ENCODE measurements around the gene MSRB1.
"Not testable (repeated sequence)": the region's sequence is repeated elsewhere in the genome, so short reads cannot be mapped to it uniquely, and the experiment has no call there.

Gene MSRB1

GRCh38 chr16:1962161-1963153 is 19.5 kb upstream of the MSRB1 start:
- DNase-seq (ENCODE audit: low read depth, low spot score) = not testable (repeated sequence)

GRCh38 chr16:1961651-1962067 is 18.7 kb upstream of the MSRB1 start:
- no peak for DNase-seq (ENCODE audit: low read depth, low spot score)

GRCh38 chr16:1960665-1961630 is 17.9 kb upstream of the MSRB1 start:
- no peak for DNase-seq (ENCODE audit: low read depth, low spot score)

- peak; percentile 82 for DNase-seq (ENCODE audit: low read depth, low spot score)
Observed at GRCh38 chr16:1959269-1960039, 16.5 kb upstream of the MSRB1 start, which contains the start of gene NDUFB10. TSS of gene NDUFB10 (plus strand) at chr16:1959538. CDS start at chr16:1959625, 87 bp downstream.

GRCh38 chr16:1958715-1959268 is 15.8 kb upstream of the MSRB1 start:
- no peak for DNase-seq (ENCODE audit: low read depth, low spot score)

- not testable (repeated sequence) for DNase-seq (ENCODE audit: low read depth, low spot score)
Observed at GRCh38 chr16:1958143-1958491, 15.1 kb upstream of the MSRB1 start.

GRCh38 chr16:1957434-1958142 is 14.6 kb upstream of the MSRB1 start:
- DNase-seq (ENCODE audit: low read depth, low spot score) = not testable (repeated sequence)

GRCh38 chr16:1953734-1954133 is 10.7 kb upstream of the MSRB1 start:
- no peak for DNase-seq (ENCODE audit: low read depth, low spot score)

GRCh38 chr16:1950559-1950958 is 7.6 kb upstream of the MSRB1 start:
- DNase-seq (ENCODE audit: low read depth, low spot score) = no peak

GRCh38 chr16:1950047-1950446 is 7.0 kb upstream of the MSRB1 start:
- DNase-seq (ENCODE audit: low read depth, low spot score) = no peak

- DNase-seq (ENCODE audit: low read depth, low spot score) = no peak
Observed at GRCh38 chr16:1949507-1949906, 6.5 kb upstream of the MSRB1 start.

- DNase-seq (ENCODE audit: low read depth, low spot score) = no peak
Observed at GRCh38 chr16:1947369-1947670, 4.3 kb upstream of the MSRB1 start.

- DNase-seq (ENCODE audit: low read depth, low spot score) = no peak
Observed at GRCh38 chr16:1946495-1947368, 3.7 kb upstream of the MSRB1 start.

- DNase-seq (ENCODE audit: low read depth, low spot score) = no peak
Observed at GRCh38 chr16:1945559-1946391, 2.8 kb upstream of the MSRB1 start.

GRCh38 chr16:1944612-1945199 is 1.7 kb upstream of the MSRB1 start:
- DNase-seq (ENCODE audit: low read depth, low spot score) = no peak

- no peak for DNase-seq (ENCODE audit: low read depth, low spot score)
Observed at GRCh38 chr16:1942047-1942809, 771 bp downstream of the MSRB1 start.
